ENCODE data around the gene IGFL2.
"Not testable (repeated sequence)": the region's sequence is repeated elsewhere in the genome, so short reads cannot be mapped to it uniquely, and the experiment has no call there.

IGFL2 gene

DNA sequence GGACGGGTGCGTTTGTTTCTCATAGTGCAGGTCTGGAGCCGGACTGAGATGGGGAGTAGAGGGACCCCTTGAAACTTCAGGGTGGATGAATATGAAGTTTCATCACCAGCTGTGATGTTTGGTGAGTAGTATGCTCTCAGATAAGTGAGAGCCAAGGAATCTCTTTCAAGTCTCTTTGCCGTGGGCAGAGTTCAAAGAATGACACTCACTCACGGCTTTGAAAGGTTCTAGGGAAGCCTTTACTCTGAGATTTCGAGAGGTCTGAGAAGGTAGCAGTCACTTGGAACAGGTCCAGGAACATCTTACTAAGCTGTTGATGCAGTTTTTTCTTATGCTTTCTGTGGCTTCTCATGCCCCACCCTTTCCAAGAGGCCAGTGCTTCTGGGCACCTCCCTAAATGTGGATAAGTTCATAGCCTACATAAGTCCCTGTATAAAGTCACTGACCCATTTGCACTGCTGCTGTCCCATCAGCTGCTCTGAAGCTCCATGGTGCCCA is at the start of gene IGFL2:
IGFL2 (plus strand) TSS at position 448 of the 498 bp plus-strand sequence; CDS start at position 489, 41 bp downstream.
- Histone ChIP-seq H3K4me3 (ENCODE audit: low read length) (no peak within 1 kb of the TSS), H3K27me3 (ENCODE audit: insufficient read depth, low read length) (no peaks in the 10 kb centered on the region), H3K27ac (ENCODE audit: low read length) (no peak within 1 kb of the TSS), H3K36me3 (ENCODE audit: insufficient read depth, low read depth, low read length) (no peaks in the 10 kb centered on the region), H3K9me3 (ENCODE audit: insufficient read depth, low read depth, low read length) (no peaks in the 10 kb centered on the region), H3K4me1 (ENCODE audit: insufficient read depth, low read length) (no peaks in the 10 kb centered on the region), H3K9ac (ENCODE audit: low read depth, low read length) (no peak within 1 kb of the TSS)

DNA sequence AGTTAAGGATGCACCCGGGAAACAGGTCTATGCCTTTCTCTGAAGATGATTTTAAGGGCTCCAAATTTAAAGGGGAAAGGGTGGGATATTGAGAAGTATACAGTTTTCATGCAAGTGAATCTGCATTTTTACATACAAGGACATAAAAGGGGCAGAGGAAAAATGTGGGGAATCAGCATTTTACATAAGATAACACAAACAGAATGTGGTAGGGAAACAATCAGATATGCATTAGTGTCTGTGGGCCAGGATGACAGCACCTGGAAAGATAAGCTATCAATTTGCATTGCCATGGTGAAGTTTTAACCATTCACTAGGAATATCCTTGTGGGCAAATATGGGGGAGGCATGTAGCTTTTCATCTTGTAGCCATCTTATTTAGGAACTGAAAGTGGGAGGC is 47.7 kb upstream of the IGFL2 start:
- Histone ChIP-seq H3K36me3 (ENCODE audit: insufficient read depth, low read depth, low read length) (no peaks in the 10 kb centered on the region), H3K27ac (ENCODE audit: low read length) (no peak overlapping the region), H3K9me3 (ENCODE audit: insufficient read depth, low read depth, low read length) (no peaks in the 10 kb centered on the region), H3K4me3 (ENCODE audit: low read length) (no peak overlapping the region), H3K9ac (ENCODE audit: low read depth, low read length) (no peak overlapping the region), H3K4me1 (ENCODE audit: insufficient read depth, low read length) (no peaks in the 10 kb centered on the region), H3K27me3 (ENCODE audit: insufficient read depth, low read length) (no peaks in the 10 kb centered on the region)

DNA sequence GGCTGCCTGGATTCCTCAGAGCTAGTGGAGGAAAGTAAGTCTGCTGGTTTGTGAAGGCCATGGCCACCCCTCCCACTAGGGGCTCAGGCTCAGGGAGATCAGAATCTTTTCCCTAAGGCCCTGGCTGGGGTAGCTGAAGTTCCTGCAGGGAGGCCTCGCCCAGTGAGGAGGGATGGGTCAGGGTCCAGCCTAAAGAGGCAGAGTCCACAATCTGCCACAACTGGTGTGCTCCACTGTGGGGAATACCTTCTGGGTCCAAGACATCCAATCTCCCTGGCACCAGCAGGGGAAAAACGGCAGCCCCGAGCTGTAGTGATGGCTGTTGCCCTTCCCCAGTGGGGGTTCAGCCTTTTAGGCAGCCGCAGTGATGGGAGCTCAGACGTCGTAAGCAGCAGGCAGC is 46.7 kb upstream of the IGFL2 start:
- Histone ChIP-seq H3K27me3 (ENCODE audit: insufficient read depth, low read length) (no peaks in the 10 kb centered on the region), H3K4me3 (ENCODE audit: low read length) (no peak overlapping the region), H3K4me1 (ENCODE audit: insufficient read depth, low read length) (no peaks in the 10 kb centered on the region), H3K36me3 (ENCODE audit: insufficient read depth, low read depth, low read length) (no peaks in the 10 kb centered on the region), H3K9ac (ENCODE audit: low read depth, low read length) (no peak overlapping the region), H3K9me3 (ENCODE audit: insufficient read depth, low read depth, low read length) (no peaks in the 10 kb centered on the region; the same call in 1 of the 2 replicates), H3K27ac (ENCODE audit: low read length) (no peak overlapping the region)

DNA sequence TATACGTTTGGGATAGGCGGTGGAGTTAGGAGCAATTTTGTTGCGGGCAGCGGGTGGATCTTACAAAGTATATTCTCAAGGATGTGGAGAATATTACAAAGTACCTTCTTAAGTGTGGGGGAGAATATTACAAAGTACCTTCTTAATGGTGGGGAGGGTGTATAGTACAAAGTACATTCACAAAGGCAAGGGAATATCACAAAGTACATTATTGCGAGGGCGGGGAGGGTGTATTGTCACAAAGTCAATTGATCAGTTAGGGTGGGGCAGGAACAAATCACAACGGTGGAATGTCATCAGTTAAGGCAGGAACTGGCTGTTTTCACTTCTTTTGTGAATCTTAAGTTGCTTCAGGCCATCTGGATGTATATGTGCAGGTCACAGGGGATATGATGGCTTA is 45.7 kb upstream of the IGFL2 start:
- H3K4me1 ChIP-seq (ENCODE audit: insufficient read depth, low read length); H3K9me3 ChIP-seq (ENCODE audit: insufficient read depth, low read depth, low read length); H3K9ac ChIP-seq (ENCODE audit: low read depth, low read length); H3K4me3 ChIP-seq (ENCODE audit: low read length); H3K27ac ChIP-seq (ENCODE audit: low read length); H3K27me3 ChIP-seq (ENCODE audit: insufficient read depth, low read length); H3K36me3 ChIP-seq (ENCODE audit: insufficient read depth, low read depth, low read length): not testable (repeated sequence)

DNA sequence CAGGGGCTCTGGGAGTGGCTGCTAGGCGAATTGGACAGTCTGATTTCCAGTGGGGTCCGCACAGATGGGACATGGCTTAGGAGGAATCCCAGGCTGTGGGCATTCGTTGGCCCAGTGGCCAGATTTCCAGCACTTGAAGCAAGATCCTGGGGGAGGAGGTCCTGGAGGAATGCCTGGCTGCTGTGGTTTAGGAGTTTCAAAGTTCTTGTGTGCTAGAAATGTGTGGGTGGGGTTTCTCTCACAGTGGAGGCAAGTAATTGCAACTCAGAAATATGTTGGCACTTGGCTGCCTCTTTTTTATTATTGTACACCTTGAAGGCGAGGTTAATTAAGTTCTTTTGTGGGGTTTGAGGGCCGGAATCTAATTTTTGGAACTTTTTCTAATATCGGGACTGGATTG is 40.7 kb upstream of the IGFL2 start:
- Histone ChIP-seq H3K9ac (ENCODE audit: low read depth, low read length) (no peak overlapping the region), H3K9me3 (ENCODE audit: insufficient read depth, low read depth, low read length) (no peaks in the 10 kb centered on the region; the same call in 1 of the 2 replicates), H3K4me1 (ENCODE audit: insufficient read depth, low read length) (no peaks in the 10 kb centered on the region), H3K36me3 (ENCODE audit: insufficient read depth, low read depth, low read length) (no peaks in the 10 kb centered on the region), H3K4me3 (ENCODE audit: low read length) (no peak overlapping the region), H3K27me3 (ENCODE audit: insufficient read depth, low read length) (0 out of 2 replicates have a peak, but pooled peaks cover under 1% of the 10 kb centered on the region), H3K27ac (ENCODE audit: low read length) (no peak overlapping the region)

DNA sequence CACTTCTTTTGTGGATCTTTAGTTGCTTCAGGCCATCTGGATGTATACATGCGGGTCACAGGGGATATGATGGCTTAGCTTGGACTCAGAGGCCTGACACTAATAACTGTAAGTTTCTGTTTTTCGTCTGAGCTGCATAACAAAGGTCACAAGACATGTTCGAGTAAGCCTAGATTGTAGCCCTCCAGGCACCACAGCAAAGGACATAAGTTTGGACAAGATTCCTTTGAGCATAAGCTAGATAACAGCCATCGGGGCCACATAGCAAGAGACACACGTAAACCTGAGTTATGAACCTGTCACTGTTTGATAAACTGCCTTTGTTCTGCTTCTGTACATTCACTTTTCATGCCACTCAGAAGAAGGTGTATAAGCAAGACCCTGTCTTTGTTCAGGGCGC is 38.2 kb upstream of the IGFL2 start:
- H3K27me3 ChIP-seq (ENCODE audit: insufficient read depth, low read length), result 0 out of 2 replicates have a peak, but pooled peaks cover 3% of the 10 kb centered on the region
- H3K4me3 ChIP-seq (ENCODE audit: low read length), result no peak overlapping the region
- no peaks in the 10 kb centered on the region for H3K36me3 ChIP-seq (ENCODE audit: insufficient read depth, low read depth, low read length)
- H3K27ac ChIP-seq (ENCODE audit: low read length), result no peak overlapping the region
- no peaks in the 10 kb centered on the region; the same call in 1 of the 2 replicates for H3K9me3 ChIP-seq (ENCODE audit: insufficient read depth, low read depth, low read length)
- H3K4me1 ChIP-seq (ENCODE audit: insufficient read depth, low read length), result peaks cover under 1% of the 10 kb centered on the region; the same call in 1 of the 2 replicates
- no peak overlapping the region for H3K9ac ChIP-seq (ENCODE audit: low read depth, low read length)

DNA sequence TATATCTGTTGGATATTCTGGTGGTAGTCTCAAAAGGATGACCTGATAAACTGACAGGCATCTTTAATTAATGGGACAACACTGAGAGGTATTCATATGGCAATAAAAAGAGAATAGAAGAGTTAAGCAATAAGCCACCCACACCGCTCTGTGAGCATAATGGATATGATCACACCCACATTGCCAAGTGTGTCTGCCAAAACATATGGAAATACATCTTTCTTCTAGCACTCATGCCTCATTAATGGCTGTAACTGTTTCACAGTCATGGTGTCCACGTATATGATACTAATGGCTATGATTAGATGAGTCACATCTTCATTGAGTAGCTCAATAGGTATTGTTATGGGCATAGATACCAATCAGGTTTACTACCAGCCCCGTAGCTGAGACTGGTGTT is 36.7 kb upstream of the IGFL2 start:
- no peaks in the 10 kb centered on the region for H3K9me3 ChIP-seq (ENCODE audit: insufficient read depth, low read depth, low read length)
- H3K36me3 ChIP-seq (ENCODE audit: insufficient read depth, low read depth, low read length), result no peaks in the 10 kb centered on the region
- peaks cover 7% of the 10 kb centered on the region; the same call in 1 of the 2 replicates for H3K4me1 ChIP-seq (ENCODE audit: insufficient read depth, low read length)
- H3K27me3 ChIP-seq (ENCODE audit: insufficient read depth, low read length), result 0 out of 2 replicates have a peak, but pooled peaks cover 3% of the 10 kb centered on the region
- no peak overlapping the region for H3K9ac ChIP-seq (ENCODE audit: low read depth, low read length)
- H3K4me3 ChIP-seq (ENCODE audit: low read length), result no peak overlapping the region
- no peak overlapping the region for H3K27ac ChIP-seq (ENCODE audit: low read length)

DNA sequence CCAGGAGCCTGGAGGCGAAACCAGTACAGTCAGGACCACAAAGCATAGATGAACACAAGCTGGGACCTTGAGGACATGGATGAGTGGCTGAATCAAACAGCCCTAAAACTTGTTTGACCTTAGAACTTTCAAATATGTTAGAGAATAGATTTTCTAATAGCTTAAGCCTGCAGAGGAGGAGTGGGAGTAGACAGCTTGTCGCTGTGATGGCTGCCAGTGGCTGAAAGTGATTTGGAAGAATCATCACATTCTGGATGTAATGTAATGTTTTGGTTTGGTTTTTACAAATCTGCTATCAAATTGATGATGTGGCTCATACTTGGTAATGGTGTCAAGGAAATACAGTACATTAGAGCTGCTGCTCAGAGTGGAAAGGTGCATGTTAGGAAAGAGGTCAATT is 35.5 kb upstream of the IGFL2 start:
- Histone ChIP-seq H3K27ac (ENCODE audit: low read length) (no peak overlapping the region), H3K9me3 (ENCODE audit: insufficient read depth, low read depth, low read length) (no peaks in the 10 kb centered on the region), H3K4me1 (ENCODE audit: insufficient read depth, low read length) (peaks cover 7% of the 10 kb centered on the region; the same call in 1 of the 2 replicates), H3K4me3 (ENCODE audit: low read length) (no peak overlapping the region), H3K9ac (ENCODE audit: low read depth, low read length) (no peak overlapping the region), H3K36me3 (ENCODE audit: insufficient read depth, low read depth, low read length) (no peaks in the 10 kb centered on the region), H3K27me3 (ENCODE audit: insufficient read depth, low read length) (0 out of 2 replicates have a peak, but pooled peaks cover 3% of the 10 kb centered on the region)

DNA sequence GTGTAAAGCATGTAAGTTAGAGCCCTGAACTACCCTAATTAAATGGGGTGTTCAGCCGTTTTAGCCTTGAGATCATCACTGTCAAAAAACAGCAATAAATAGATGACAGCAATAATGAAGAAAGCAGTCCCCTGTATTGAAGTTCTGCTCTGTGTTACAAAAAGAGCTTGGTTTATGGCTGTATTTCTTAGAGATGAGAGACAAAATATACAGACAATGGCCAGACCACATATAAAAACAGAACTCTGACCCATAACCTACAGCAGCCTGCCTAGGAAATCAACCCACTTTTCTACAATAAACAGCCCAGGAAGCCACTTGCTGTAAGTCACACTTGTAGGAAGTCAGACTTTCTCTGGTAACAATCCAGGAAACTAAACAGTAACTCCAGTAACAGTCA is 34.3 kb upstream of the IGFL2 start:
- Histone ChIP-seq H3K9me3 (ENCODE audit: insufficient read depth, low read depth, low read length) (no peaks in the 10 kb centered on the region), H3K27me3 (ENCODE audit: insufficient read depth, low read length) (0 out of 2 replicates have a peak, but pooled peaks cover 3% of the 10 kb centered on the region), H3K4me3 (ENCODE audit: low read length) (no peak overlapping the region), H3K27ac (ENCODE audit: low read length) (no peak overlapping the region), H3K36me3 (ENCODE audit: insufficient read depth, low read depth, low read length) (no peaks in the 10 kb centered on the region), H3K9ac (ENCODE audit: low read depth, low read length) (no peak overlapping the region), H3K4me1 (ENCODE audit: insufficient read depth, low read length) (peaks cover 7% of the 10 kb centered on the region; the same call in 1 of the 2 replicates)

DNA sequence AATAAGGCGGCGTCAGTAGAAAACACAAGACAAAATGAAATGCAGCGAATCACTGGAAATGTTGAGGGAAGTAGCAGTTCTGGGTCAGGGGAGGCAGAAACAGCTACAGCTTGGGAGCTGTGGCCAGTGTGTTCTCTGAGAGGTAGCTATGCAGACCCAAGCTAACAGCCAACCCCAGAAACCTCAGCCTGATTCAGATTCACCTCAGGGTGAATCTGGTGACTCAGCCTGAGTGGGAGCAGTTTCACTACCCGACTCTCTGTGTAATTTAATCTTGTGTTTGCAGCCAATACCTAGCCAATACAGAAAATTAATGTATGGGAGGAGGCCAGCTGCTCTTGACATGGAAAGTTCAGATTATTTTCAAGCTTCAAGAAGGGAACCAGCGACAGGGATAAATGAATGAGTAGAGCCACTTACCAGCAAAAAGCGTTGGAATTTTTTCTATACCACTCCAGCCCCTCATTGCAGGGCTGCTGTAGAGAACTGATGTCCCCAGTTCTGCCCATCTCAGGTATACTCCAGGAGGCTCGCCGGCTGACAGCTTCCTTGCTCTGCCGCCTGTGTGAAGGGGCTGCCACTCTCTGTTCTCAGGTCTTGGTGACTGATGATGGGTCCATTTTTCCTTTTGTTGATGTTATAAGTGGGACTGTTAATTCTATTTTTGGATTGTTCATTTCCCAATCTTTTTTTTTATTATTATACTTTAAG is 32.5 kb upstream of the IGFL2 start:
- Histone ChIP-seq H3K36me3 (ENCODE audit: insufficient read depth, low read depth, low read length) (no peaks in the 10 kb centered on the region), H3K4me1 (ENCODE audit: insufficient read depth, low read length) (peaks cover 7% of the 10 kb centered on the region; the same call in 1 of the 2 replicates), H3K27ac (ENCODE audit: low read length) (no peak overlapping the region), H3K27me3 (ENCODE audit: insufficient read depth, low read length) (0 out of 2 replicates have a peak, but pooled peaks cover 3% of the 10 kb centered on the region), H3K4me3 (ENCODE audit: low read length) (no peak overlapping the region), H3K9me3 (ENCODE audit: insufficient read depth, low read depth, low read length) (no peaks in the 10 kb centered on the region), H3K9ac (ENCODE audit: low read depth, low read length) (no peak overlapping the region)

DNA sequence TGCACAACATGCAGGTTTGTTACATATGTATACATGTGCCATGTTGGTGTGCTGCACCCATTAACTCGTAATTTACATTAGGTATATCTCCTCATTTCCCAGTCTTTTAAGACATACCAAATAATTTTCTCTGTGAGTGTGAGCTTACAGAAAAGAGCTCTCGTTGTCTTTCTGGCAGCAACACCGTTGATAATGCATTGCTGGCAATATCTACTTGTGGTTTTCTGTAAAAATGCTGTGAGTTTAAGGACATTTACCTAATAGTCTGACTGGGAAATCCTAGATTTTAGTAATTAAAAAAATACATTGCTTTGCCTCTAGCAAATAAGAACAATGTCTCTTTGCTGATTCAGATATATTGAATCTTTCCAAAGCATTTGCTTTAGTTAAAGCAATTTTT is 31.9 kb upstream of the IGFL2 start:
- no peak overlapping the region for H3K27ac ChIP-seq (ENCODE audit: low read length)
- 0 out of 2 replicates have a peak, but pooled peaks cover 3% of the 10 kb centered on the region for H3K27me3 ChIP-seq (ENCODE audit: insufficient read depth, low read length)
- H3K4me3 ChIP-seq (ENCODE audit: low read length), result no peak overlapping the region
- H3K36me3 ChIP-seq (ENCODE audit: insufficient read depth, low read depth, low read length), result no peaks in the 10 kb centered on the region
- H3K4me1 ChIP-seq (ENCODE audit: insufficient read depth, low read length), result peaks cover 7% of the 10 kb centered on the region; the same call in 1 of the 2 replicates
- H3K9ac ChIP-seq (ENCODE audit: low read depth, low read length), result no peak overlapping the region
- no peaks in the 10 kb centered on the region for H3K9me3 ChIP-seq (ENCODE audit: insufficient read depth, low read depth, low read length)

DNA sequence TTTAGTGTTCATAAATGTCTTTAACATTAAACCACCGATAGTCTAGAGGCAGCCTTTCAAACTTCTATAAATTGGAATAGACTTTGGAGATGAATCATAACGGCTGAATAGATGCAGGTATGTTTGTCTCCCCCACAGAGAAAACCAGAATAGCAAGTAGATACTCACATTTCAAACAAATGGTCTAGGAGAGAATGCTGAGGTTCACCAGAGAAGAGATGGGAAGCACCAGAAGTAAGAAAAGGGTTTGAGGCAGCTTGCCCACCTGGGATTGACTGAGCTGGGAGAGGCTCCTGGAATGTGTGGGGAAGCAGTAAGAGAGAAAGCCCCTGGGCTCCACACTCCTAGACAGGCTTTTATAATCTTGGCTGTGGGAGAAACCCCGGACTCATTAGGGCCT is 29.9 kb upstream of the IGFL2 start:
- H3K27me3 ChIP-seq (ENCODE audit: insufficient read depth, low read length), result no peaks in the 10 kb centered on the region
- H3K4me3 ChIP-seq (ENCODE audit: low read length), result no peak overlapping the region
- no peaks in the 10 kb centered on the region for H3K9me3 ChIP-seq (ENCODE audit: insufficient read depth, low read depth, low read length)
- no peaks in the 10 kb centered on the region for H3K36me3 ChIP-seq (ENCODE audit: insufficient read depth, low read depth, low read length)
- H3K9ac ChIP-seq (ENCODE audit: low read depth, low read length), result no peak overlapping the region
- peaks cover 7% of the 10 kb centered on the region for H3K4me1 ChIP-seq (ENCODE audit: insufficient read depth, low read length)
- no peak overlapping the region for H3K27ac ChIP-seq (ENCODE audit: low read length)
